ENCODE data around the gene TEX11. TPM values are rescaled to one million over a fixed set of nuclear protein-coding genes. Genes with fewer than 3 reads are reported as not detected.
"Not testable (repeated sequence)": the region's sequence is repeated elsewhere in the genome, so short reads cannot be mapped to it uniquely, and the experiment has no call there.

The TEX11 gene
- total RNA-seq, 1 donor from 2014 or later = not detected

DNA sequence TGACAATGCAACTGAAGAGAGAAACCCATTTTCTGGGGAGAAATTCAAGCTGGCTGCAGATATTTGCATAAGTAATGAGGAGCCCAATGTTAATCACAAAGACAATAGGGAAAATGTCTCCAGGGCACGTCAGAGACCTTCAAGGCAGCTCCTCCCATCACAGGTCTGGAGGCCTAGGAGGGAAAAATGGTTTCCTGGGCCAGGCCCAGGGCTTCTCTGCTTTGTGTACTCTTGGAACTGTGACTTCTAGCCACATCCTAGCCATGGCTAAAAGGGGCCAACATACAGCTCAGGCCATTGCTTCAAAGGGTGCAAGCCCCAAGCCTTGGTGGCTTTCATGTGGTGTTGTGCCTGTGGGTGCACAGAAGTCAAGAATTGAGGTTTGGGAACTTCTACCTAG is 321.4 kb downstream of the TEX11 start:
- ATAC-seq = not testable (repeated sequence)

DNA sequence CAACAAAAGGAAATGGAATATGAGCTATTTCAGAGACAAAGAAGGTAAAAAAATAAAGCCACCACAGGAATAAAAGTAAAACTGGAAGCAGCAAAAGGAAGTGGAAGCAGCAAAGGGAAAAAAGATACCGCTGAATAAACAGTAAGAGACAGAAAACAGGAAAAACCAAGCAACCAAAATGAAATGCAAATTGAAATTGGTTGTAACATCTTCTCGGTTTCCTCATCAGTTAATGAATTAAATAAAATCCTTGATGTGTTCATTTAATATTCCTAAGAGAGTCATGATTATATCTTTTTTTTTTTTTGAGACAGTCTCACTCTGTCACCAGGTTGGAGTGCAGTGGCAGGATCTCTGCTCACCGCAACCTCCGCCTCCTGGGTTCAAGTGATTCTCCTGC is 331.1 kb downstream of the TEX11 start:
- ATAC-seq = no peak

DNA sequence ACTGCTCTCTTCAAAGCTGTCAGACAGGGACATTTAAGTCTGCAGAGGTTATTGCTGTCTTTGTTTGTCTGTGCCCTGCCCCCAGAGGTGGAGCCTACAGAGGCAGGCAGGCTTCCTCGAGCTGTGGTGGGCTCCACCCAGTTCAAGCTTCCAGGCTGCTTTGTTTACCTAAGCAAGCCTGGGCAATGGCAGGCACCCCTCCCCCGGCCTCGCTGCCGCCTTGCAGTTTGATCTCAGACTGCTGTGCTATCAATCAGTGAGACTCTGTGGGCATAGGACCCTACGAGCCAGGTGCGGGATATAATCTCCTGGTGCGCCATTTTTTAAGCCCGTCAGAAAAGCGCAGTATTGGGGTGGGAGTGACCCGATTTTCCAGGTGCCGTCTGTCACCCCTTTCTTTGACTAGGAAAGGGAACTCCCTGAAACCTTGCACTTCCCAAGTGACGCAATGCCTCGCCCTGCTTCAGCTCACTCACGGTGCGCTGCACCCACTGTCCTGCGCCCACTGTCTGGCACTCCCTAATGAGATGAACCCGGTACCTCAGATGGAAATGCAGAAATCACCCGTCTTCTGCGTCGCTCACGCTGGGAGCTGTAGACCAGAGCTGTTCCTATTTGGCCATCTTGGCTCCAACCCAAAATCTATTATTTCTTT is 338.5 kb downstream of the TEX11 start:
- ATAC-seq = not testable (repeated sequence)

DNA sequence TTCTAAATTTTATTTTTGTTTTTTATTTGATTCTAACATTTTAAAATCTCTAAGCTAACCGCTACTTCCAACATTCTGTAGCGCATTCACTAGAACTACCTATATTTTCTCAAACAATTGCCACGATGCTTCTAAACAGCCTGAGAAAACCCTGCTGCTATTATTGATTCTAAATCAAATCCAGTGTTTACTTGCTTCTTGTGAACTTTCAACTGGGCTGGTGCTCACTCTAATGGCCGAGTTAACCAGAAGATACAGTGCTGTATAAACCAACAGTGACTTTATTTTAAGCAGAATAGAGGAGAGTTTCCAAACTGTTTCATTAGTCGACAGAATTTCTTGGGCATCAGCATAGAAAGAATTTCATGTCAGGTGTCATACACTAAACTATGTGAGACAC is 353.6 kb downstream of the TEX11 start:
- ATAC-seq = no peak

DNA sequence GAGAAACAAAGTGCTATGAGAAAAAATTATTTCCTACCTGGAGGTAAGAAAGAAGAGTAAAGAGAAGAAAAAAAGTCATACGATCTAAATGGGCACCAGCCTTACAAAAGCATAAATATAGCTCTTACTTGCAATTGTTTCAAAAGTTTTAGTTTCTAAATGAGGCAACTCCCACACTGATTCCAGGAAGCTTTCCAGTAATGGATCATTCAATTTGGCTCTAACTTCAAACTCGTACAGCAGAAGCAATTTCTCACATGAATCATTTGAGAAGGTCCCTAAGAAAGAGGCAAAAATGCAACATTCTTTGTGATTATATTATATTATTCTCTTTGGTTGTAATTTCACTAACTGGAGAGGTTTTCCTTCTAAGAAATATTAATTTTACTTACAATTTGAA is 354.0 kb downstream of the TEX11 start:
- ATAC-seq = no peak

DNA sequence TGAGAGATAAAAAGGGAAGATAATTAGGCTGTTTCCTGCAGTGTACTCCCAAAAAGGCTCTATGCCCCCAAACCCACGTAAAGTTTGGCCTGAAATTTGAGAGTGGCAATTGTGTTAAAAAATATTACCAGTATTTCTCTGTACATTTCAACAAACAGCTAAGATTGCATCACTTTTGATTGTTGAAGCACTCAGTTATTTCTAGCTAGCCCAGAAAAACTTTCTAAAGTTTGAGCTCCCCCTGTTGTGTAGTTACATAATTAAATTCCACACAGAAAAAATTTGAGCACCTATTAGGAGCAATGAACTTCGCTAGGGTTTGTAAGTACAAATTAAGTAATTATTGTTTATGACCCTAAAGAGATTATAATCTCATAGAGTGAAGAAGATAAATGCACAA is 354.4 kb downstream of the TEX11 start:
- no peak for ATAC-seq

DNA sequence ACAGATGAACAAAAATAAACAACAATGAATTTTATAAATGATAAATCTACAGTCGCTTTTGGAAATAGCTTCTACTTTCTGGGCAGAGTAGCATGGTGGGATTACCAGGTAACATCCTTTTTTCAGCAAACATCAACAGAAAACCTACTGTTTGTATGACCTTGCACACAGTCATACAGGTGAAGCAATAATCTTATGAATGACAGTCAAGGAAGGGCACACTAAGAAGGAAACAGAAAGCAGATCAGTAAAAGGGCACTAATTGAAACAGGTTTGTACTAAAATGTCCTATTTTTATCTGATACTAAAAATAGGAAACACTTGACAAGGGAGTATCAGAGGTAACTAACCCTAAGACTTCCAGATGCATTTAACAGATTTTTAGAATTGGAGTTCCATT is 355.0 kb downstream of the TEX11 start:
- no peak for ATAC-seq

DNA sequence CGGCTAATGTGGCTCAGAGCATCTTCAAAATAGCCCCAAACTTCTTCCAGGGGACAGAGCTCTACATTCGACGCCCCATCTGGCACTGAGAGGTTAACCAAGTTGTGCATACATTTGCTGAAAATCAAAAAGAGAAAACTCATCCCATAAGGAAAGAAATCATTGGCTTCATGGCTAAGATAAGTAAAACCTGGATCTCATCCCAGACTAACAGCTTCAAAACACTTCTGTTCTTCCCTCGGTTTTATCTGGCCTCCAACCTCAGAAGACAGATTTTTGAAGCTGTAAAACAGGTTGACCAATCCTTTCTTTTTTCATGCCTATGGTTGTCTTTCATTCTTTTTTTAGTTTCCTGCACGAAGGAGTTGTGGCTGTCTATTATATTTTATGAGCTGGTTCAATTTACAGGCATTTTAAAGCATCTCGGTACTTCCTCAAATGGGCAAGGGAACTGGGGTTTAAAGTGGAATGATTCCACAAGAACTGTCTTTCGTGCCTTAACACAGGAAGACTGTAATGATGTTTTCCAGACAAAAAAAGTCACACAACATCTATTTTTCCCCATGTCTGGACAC is 356.3 kb downstream of the TEX11 start:
- no peak for ATAC-seq

DNA sequence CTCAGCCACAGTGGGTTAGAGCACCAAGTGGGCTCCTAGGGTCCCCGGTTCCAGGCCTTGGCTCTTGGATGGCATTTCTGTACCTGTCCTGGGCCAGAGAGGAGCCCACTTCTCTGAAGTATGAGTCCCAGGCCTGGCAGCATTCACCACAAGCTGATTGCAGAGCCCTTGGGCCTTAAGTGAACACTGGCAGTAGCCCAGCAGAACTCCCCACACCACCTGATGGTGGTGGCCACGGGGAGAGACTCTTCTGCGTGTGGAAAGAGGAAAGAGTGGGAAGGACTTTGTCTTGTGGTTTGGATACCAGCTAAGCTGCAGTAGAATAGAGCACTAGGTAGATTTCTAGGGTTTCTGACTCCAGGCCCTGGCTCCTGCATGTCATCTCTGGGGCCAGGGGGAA is 359.1 kb downstream of the TEX11 start:
- no peak for ATAC-seq

DNA sequence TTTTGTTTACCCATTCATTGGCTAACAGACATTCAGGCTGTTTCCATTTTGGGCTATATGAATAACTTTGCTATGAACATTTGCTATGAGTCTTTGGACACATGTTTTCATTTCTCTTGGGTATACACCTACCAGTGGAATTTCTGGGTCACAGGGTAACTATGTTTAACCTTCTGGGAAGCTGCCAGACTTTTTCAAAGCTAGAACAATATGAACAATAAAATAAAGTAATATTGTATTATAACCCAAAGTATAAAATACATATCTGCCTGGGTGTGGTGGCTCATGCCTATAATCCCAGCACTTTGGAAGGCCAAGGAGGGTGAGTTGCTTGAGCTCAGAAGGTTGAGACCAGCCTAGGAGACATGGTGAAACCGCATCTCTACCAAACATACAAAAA is 373.3 kb downstream of the TEX11 start:
- ATAC-seq = no peak

DNA sequence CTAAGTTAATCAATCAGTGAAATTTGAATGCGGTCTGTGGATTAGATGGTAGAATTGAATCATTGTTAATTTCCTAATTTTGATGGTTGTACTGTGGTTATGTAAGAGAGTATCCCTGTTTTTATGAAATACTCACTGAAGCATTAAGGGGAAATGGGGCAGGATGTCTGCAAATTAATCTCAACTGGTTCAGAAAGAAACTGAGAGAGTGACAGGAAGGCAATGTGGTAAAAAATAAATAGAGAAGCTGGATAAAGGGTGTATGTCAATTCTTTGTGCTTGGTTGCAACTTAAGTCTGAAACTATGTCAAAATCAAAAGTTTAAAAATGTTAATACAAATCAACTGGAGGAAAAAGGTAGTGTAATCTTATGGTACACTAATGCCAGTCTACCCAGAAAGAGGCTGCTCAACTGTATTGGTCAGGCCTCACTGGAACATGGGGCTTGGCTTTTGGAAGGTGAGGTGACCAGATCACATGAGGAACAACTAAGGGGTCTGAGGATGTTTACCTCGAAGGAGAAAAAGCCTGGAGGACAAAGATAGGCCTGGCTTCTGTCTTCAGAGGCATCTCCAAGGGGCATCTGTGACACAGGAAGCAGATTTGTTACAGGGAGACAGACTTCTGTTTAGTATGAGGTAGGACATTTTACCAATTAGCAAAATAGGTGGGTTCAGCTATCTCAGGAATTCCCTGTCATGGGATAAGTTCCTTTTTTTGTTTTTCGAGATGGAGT is 380.7 kb downstream of the TEX11 start:
- no peak for ATAC-seq

DNA sequence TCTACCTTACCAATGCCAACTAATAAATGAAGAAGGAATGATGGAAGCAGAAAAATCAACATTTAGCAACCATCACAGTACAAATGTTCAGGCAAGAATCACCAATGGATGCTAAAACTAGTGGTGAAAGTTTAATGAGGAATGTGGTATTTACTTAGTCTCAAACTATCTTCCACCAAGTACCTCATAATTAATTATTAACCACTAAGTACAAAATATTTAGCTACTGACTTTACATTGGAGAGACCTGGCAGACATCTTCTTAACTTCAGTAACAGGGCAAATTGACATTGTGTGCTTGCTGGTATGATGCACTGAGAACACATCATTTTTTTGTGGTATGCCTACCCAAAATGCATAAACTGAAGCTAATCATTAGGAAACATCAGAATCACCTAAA is 381.5 kb downstream of the TEX11 start:
- no peak for ATAC-seq

DNA sequence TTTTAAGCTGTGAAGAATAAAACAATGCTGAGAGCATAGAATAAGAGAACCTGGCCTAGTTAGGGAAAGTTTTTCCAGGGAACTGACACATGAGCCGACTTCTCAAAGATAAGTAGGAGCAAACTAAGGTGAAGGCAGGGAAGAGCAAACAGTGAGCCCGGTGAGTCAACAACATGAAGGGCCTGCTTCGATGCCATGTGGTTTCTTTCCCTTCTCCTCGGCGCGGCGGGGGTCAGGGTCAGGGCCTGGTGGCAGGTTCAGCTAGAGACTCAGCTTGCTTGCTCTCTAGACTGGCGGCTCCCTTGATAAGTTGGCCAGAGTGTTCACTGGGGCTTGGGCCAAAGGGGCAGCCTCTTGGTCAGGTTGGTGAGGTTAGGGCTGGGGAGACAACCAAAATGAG is 382.8 kb downstream of the TEX11 start:
- no peak for ATAC-seq

DNA sequence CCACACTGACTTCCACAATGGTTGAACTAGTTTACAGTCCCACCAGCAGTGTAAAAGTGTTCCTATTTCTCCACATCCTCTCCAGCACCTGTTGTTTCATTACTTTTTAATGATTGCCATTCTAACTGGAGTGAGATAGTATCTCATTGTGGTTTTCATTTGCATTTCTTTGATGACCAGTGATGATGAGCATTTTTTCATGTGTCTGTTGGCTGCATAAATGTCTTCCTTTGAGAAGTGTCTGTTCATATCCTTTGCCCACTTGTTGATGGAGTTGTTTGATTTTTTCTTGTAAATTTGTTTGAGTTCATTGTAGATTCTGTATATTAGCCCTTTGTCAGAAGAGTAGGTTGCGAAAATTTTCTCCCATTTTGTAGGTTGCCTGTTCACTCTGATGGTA is 392.8 kb downstream of the TEX11 start:
- ATAC-seq = not testable (repeated sequence)

DNA sequence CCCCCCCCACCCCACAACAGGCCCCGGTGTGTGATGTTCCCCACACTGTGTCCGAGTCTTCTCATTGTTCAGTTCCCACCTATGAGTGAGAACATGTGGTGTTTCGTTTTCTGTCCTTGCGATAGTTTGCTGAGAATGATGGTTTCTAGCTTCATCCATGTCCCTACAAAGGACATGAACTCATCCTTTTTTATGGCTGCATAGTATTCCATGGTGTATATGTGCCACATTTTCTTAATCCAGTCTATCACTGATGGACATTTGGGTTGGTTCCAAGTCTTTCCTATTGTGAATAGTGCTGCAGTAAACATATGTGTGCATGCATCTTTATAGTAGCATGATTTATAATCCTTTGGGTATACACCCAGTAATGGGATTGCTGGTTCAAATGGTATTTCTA is 393.2 kb downstream of the TEX11 start:
- ATAC-seq = not testable (repeated sequence)

DNA sequence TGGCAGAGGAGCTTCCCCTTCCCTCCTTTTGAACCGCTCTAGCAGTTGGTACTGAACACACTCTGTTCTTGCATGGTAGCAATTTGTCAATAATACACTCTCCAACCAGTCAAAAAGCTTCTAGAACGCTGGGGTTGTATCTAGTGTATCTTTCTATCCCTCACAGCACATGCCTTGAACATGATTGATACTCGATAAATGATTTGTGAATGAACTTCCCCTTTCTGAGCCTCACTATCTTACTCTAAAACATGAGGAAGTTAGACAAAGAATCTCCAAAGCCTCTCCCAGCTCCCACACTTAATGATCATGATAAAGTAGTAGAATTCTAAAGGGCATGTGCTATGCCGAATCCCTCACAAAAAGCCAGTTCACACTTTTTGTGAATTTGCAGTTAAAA is 399.4 kb downstream of the TEX11 start:
- no peak for ATAC-seq

DNA sequence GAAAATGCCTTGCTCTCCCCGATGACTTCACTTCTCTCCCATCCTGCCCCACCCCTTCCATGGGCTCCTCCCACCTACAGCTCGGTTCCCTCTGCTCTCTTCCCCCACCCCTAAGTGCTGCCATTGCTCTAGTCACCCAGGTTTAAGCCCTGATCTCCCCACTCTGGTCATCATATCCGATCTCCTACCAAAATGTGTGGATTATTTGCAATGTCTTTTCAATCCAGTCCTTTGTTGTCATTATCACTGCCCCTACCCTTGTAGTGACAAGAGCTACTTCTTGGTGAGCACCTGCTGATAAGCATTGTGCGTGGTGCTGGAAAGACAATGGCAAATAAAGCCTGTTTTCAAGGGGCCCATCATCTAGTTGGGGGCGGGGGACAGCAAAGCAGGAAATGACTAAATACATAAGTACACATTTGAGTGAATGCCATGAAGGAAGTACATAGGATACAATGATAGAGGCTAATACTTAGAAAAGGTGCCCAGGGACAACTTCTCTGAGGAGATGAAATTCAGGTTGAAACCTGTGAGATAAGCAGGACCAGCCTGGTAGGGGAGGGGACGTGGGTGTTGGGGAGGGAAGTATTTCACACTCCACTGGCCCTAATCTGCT is 400.1 kb downstream of the TEX11 start:
- no peak for ATAC-seq

DNA sequence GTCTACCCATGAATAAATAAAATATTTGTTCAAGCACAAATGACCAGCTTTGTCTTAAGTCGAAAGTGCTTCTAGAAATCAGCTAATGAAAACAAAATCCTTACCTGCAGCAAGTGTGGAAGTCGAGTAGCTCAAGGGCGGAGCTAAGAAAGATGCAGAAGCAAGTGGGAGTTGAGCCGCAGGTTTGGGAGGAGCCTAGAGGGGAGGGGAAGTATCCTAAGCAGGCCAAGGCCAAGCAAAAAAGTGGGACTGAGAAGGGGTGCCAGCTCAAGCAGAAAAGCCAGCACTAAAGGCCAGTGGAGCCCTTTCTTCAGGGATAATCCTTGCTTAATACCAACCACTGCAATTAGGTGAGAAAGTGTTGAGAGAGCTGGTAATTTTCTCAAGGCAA is 403.1 kb downstream of the TEX11 start:
- ATAC-seq = no peak

DNA sequence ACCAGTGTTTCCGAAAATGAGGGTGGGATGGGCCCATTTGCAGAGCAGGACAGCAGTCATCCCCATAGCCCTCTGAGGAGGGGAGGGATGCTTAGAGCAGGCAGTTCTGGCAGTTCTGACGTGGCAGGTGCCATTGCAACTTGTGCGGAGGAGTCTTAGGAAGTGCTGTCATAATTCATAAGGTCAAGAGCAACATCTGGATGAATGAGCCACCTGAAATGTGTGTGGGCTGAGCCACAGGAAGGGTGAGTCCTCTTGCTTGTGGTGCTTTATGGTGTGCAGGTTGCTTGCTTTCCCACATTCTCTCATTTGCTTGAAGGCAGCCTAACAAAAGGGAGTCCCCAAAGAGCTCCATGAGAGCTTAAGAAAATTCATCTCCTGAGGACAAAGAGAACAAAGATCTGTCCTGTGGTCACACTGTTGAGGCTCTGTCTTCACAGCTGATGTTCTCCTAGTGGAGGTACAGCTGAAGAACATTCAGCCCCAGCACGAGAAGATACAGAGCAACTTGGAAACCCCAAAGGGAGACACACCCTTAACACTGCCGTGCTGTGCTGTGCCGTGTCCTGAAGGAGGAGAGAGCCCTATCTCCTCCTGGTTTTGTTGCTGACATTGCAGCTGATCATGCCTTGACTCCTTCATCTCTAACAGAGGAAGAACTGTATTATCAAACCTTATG is 403.6 kb downstream of the TEX11 start:
- ATAC-seq = no peak

DNA sequence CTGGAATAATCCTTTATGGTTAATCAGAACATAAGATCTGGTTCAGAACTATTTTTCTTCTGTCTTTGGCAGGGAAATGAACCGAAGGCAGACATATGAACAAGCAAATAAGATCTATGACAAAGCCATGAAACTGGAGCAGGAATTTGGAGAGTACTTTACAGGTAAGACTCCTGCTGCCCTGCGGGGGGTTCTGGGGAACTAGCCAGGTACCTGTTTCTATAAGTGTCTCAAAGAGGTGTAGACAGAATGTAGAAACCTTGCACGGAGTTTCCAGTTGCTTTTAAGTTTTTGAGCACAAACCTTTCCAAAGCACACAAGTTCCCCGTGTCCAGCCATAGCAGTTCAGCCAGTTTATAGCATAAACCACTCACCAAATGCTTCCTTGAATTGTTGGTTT is 407.7 kb downstream of the TEX11 start:
- no peak for ATAC-seq

DNA sequence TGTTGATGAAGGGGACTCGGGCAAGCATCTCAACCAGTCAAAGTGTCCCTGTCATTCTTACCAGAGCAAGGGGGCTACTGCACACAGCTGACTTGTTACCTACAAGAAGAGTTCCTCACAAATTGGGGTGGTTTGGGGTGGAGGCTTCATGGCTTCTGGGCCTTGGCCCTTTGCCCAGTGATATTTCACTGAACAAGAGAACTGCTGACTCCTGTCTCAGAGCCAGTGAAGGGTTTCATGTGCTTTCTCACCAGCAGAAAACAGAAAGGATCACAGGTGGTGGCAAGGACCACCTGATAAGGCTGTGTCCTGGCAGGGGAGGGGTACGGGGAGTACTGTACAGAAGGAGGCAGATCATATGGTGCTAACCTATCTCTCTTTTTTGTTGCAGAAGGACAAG is 410.4 kb downstream of the TEX11 start:
- no peak for ATAC-seq

DNA sequence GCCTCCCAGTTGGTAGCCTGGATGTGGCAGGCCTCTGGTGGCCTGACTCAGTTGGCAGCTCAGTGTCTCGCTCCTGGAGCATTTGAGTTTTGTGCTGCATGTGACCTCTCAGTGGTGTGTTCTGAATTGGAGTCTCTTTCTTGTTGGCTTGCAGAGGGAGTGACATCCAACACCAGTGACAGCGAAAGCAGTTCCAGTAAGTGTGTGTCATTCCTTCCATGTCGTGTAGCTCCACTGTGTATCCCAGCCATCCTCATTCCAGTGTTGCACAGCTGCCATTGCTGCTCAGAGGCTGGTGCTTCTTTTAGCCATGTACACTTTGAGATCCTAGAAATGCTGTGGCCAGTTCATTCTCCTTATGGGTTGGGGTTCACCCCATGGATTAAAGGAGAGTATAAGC is 411.5 kb downstream of the TEX11 start:
- ATAC-seq = no peak

DNA sequence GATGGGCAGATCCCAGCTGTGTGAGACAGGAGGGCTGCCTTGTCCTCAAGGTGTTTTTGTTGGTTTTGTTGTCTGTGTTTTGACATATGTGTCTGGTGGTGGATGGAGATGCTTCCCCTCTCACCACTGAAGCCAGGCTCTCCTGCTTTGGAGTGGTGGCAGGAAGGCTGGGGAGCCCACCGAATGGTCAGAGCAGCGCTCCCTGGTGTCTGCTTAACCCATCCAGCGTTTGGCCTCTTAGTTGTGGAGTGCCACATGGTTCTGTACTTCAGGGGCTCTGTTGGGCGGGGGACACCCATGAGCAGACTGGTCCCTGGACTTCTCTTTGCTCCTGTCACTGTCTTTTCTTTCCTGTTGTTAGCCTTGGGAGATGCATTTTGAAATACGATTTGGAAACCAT is 412.0 kb downstream of the TEX11 start:
- no peak for ATAC-seq
